H1 (cell line): ENCODE results near the gene EPHB1. TPM values are rescaled to one million over a fixed set of nuclear protein-coding genes. Genes with fewer than 3 reads are reported as not detected.

Source experiments
- polyA plus RNA-seq, 7 experiments: library from polyadenylated mRNA; depleted of rRNA in 3 of 7; stranded (reverse) in 5 of 7; unstranded in 2 of 7; fragments of >200 nt in 5 of 7; fragments of 200-250 nt in 2 of 7; gene quantifications; 1 replicate in 5 of 7; 2 replicates in 1 of 7; 4 replicates in 1 of 7; pipeline versions ENCODE4 v1.2.1 to v1.2.3, GENCODE V29; 2011 to 2013; ENCODE audit warnings: missing spikeins in 2 of 7, mixed read lengths in 2 of 7
- total RNA-seq: library from RNA; stranded (reverse); fragmentation: NEBNext Ultra II Directional; extraction: Animal tissue kit (Norgen Biotek cat#: 25700); gene quantifications from 2 replicates; pipeline ENCODE4 v1.2.1, GENCODE V29; 2021
- TF ChIP-seq, protein P1 (sequence below): IDR thresholded peaks from 2 replicates; pipeline ENCODE4 v1.6.1; 2011; ENCODE audit warnings: low read depth, mild to moderate bottlenecking, low read length; ENCODE audit not compliant: insufficient read depth

Gene EPHB1
- total and polyA plus RNA-seq, 2 of the 8 experiments (the other 6 are each of a cell fraction or from before 2014, with no cell fraction given): 3.5 to 5.9 TPM

DNA sequence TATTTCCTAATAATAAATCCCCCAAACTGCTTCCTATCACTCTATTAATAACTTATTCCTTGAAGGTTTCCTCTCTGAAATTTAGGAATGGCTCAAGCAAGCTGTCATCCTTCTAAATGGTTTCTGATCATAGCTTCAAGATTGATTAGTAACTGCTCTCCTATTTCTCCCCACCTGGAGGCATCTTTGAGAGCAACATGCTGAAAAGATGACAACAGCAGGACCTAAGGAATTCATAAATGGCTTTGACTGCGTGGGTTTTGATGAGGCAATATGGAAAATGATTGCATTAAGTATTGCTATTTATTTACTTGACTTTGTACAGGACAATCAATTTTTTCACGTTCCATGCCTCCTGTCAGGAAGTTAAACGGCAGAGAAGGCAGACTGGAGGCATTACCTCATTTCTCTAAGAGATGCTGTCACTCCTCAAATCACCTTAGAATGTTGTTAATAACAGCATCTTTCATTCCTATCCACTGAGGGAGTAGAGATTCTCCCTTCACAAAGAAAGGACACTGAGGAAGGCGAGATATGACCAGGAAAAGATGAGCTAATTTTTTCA lies 256.4 kb downstream of the EPHB1 start (continued):
- TF ChIP-seq, protein P1, sequence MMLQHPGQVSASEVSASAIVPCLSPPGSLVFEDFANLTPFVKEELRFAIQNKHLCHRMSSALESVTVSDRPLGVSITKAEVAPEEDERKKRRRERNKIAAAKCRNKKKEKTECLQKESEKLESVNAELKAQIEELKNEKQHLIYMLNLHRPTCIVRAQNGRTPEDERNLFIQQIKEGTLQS: no peak
